IMR-90 (cell line): ENCODE measurements around the gene MARCHF2. TPM values are rescaled to one million over a fixed set of nuclear protein-coding genes. Genes with fewer than 3 reads are reported as not detected.
A peak's percentile ranks its signal among the peaks of the same experiment; 100 is the strongest.

Source experiments
- ATAC-seq: fragments of 200-7000 bp; cut with Tn5 transposase; 2 replicates; pipeline ENCODE4 v1.9.1; 2020; ENCODE audit warnings: low read depth, mild to moderate bottlenecking, moderate library complexity
- BruUV-seq: library from RNA; stranded (reverse); fragments of 400-500 nt; replicated peaks from 2 replicates; lab custom pipeline; 2021; lab: Mats Ljungman, UMichigan
- CTCF ChIA-PET: fragments of 300-600 bp; formaldehyde crosslinking; extraction: SDS; loops from one replicate; lab custom pipeline; 2021; ENCODE audit warnings: antibody characterized with exemption; lab: Yijun Ruan, JAX
- POLR2A ChIA-PET: fragments of 300-600 bp; sonication (Branson Sonifier 250); formaldehyde crosslinking; loops from one replicate; lab custom pipeline; 2022; ENCODE audit warnings: antibody characterized with exemption; ENCODE audit not compliant: unreplicated experiment; lab: Charles Lee
- DNase-seq: peaks from one replicate; pipeline ENCODE4 v3.0.0; 2013
- H2AFZ ChIP-seq: replicated peaks from 2 replicates; pipeline ENCODE3; 2013; ENCODE audit warnings: low read length, mild to moderate bottlenecking; ENCODE audit not compliant: poor library complexity
- H2AK5ac ChIP-seq: 2 replicates; pipeline ENCODE4 v1.6.1; 2013; ENCODE audit warnings: low read depth, low read length, inconsistent platforms
- H2AK9ac ChIP-seq: replicated peaks from 2 replicates; pipeline ENCODE3; 2013; ENCODE audit warnings: mild to moderate bottlenecking, low read depth, low read length, moderate library complexity; ENCODE audit not compliant: poor library complexity
- H2BK120ac ChIP-seq: 2 replicates; pipeline ENCODE4 v1.6.1; 2013; ENCODE audit warnings: low read depth, low read length, inconsistent platforms
- H2BK15ac ChIP-seq: 3 replicates; pipeline ENCODE4 v1.6.1; 2013; ENCODE audit warnings: low read depth, low read length, inconsistent platforms
- H2BK20ac ChIP-seq: 2 replicates; pipeline ENCODE4 v1.6.1; 2013; ENCODE audit warnings: low read depth, mild to moderate bottlenecking, inconsistent platforms, low read length, moderate library complexity
- H2BK5ac ChIP-seq: 2 replicates; pipeline ENCODE4 v1.6.1; 2013; ENCODE audit warnings: mild to moderate bottlenecking, low read depth, low read length, inconsistent platforms; ENCODE audit not compliant: poor library complexity, severe bottlenecking
- H3K14ac ChIP-seq: replicated peaks from 2 replicates; pipeline ENCODE4 v1.6.1; 2013; ENCODE audit warnings: low read depth, low read length, inconsistent platforms
- H3K18ac ChIP-seq: 2 replicates; pipeline ENCODE4 v1.6.1; 2013; ENCODE audit warnings: low read depth, low read length, control low read depth
- H3K23ac ChIP-seq: 2 replicates; pipeline ENCODE4 v1.6.1; 2013; ENCODE audit warnings: low read depth, low read length, inconsistent platforms
- H3K27ac ChIP-seq: 2 replicates; pipeline ENCODE4 v1.5.1; 2013; ENCODE audit warnings: mild to moderate bottlenecking, control low read depth, low read length; ENCODE audit not compliant: insufficient read depth
- H3K27me3 ChIP-seq: 2 replicates; pipeline ENCODE4 v1.6.1; 2013; ENCODE audit warnings: low read length; ENCODE audit not compliant: control insufficient read depth, insufficient read depth
- H3K36me3 ChIP-seq: 2 replicates; pipeline ENCODE4 v1.6.1; 2013; ENCODE audit warnings: low read length, mixed read lengths; ENCODE audit not compliant: control insufficient read depth, insufficient read depth
- H3K4ac ChIP-seq: 2 replicates; pipeline ENCODE4 v1.6.1; 2013; ENCODE audit warnings: low read depth, low read length, inconsistent platforms
- H3K4me1 ChIP-seq: 2 replicates; pipeline ENCODE4 v1.6.1; 2013; ENCODE audit warnings: low read length, mixed read lengths; ENCODE audit not compliant: control insufficient read depth, insufficient read depth
- H3K4me2 ChIP-seq: 2 replicates; pipeline ENCODE4 v1.6.1; 2013; ENCODE audit warnings: low read depth, mild to moderate bottlenecking, control low read depth, low read length, moderate library complexity
- H3K4me3 ChIP-seq: 2 replicates; pipeline ENCODE4 v1.5.1; 2013; ENCODE audit warnings: low read depth, mild to moderate bottlenecking, control low read depth, low read length, moderate library complexity; ENCODE audit not compliant: insufficient read depth
- H3K56ac ChIP-seq: 2 replicates; pipeline ENCODE4 v1.6.1; 2013; ENCODE audit warnings: low read length, inconsistent platforms; ENCODE audit not compliant: insufficient read depth; ENCODE audit errors: extremely low read depth
- H3K79me1 ChIP-seq, 2 experiments: 2 replicates each; pipeline ENCODE4 v1.6.1; 2013; ENCODE audit warnings: low read length in 2 of 2, inconsistent platforms in 1 of 2, low read depth in 1 of 2
- H3K9ac ChIP-seq: 2 replicates; pipeline ENCODE4 v1.6.1; 2013; ENCODE audit warnings: low read depth, low read length, control low read depth
- H3K9me1 ChIP-seq: 2 replicates; pipeline ENCODE4 v1.6.1; 2013; ENCODE audit warnings: low read length, inconsistent platforms; ENCODE audit not compliant: insufficient read depth
- H3K9me3 ChIP-seq: 2 replicates; pipeline ENCODE4 v1.6.1; 2013; ENCODE audit warnings: low read length; ENCODE audit not compliant: control insufficient read depth, insufficient read depth
- H4K20me1 ChIP-seq: 2 replicates; pipeline ENCODE4 v1.6.1; 2013; ENCODE audit warnings: low read length, inconsistent platforms; ENCODE audit not compliant: insufficient read depth
- H4K5ac ChIP-seq: 2 replicates; pipeline ENCODE4 v1.6.1; 2013; ENCODE audit warnings: mild to moderate bottlenecking, low read depth, low read length, control low read depth
- H4K8ac ChIP-seq, 2 experiments: 2 replicates each; pipeline ENCODE4 v1.6.1; 2013; ENCODE audit warnings: low read depth in 2 of 2, low read length in 2 of 2, control low read depth in 1 of 2, inconsistent platforms in 1 of 2
- H4K91ac ChIP-seq: 2 replicates; pipeline ENCODE4 v1.6.1; 2013; ENCODE audit warnings: low read depth, low read length, inconsistent platforms; ENCODE audit not compliant: insufficient read depth
- BHLHE40 ChIP-seq: fragments of 150-350 bp; IDR thresholded peaks from 2 replicates; pipeline ENCODE4 v1.6.1; 2016; ENCODE audit warnings: mild to moderate bottlenecking, low read depth, low read length
- CEBPB ChIP-seq: IDR thresholded peaks from 2 replicates; pipeline ENCODE4 v1.6.1; 2012; ENCODE audit warnings: low read depth, low read length, improper control_type of control experiment
- CHD1 ChIP-seq: IDR thresholded peaks from 2 replicates; pipeline ENCODE4 v1.6.1; 2012; ENCODE audit warnings: low read depth, low read length, improper control_type of control experiment
- FOS ChIP-seq: fragments of 150-350 bp; IDR thresholded peaks from 2 replicates; pipeline ENCODE4 v1.6.1; 2016; ENCODE audit warnings: low read depth, low read length
- MAZ ChIP-seq: IDR thresholded peaks from 2 replicates; pipeline ENCODE4 v1.6.1; 2012; ENCODE audit warnings: low read depth, mild to moderate bottlenecking, low read length, improper control_type of control experiment, moderate library complexity, borderline replicate concordance
- MXI1 ChIP-seq: IDR thresholded peaks from 2 replicates; pipeline ENCODE4 v1.6.1; 2012; ENCODE audit warnings: low read depth, mild to moderate bottlenecking, low read length, moderate library complexity, borderline replicate concordance
- NFE2L2 ChIP-seq: fragments of 150-350 bp; IDR thresholded peaks from 2 replicates; pipeline ENCODE4 v1.6.1; 2016; ENCODE audit warnings: low read depth, mild to moderate bottlenecking, low read length
- POLR2A ChIP-seq: IDR thresholded peaks from 2 replicates; pipeline ENCODE4 v1.6.1; 2012; ENCODE audit warnings: mild to moderate bottlenecking, low read depth, low read length
- RAD21 ChIP-seq: IDR thresholded peaks from 2 replicates; pipeline ENCODE4 v1.6.1; 2012; ENCODE audit warnings: low read length, improper control_type of control experiment
- RCOR1 ChIP-seq: IDR thresholded peaks from 2 replicates; pipeline ENCODE4 v1.6.1; 2012; ENCODE audit warnings: mild to moderate bottlenecking, low read length, improper control_type of control experiment; ENCODE audit not compliant: insufficient replicate concordance
- RFX5 ChIP-seq: IDR thresholded peaks from 2 replicates; pipeline ENCODE4 v1.8.0; 2012; ENCODE audit warnings: low read depth, mild to moderate bottlenecking, low read length, moderate library complexity
- USF2 ChIP-seq: fragments of 150-350 bp; IDR thresholded peaks from 2 replicates; pipeline ENCODE4 v1.6.1; 2017; ENCODE audit warnings: mild to moderate bottlenecking, antibody characterized with exemption, low read length, low read depth
- WGBS, 2 experiments: methylation state at CpG; one replicate each; pipeline versions ENCODE4 v1.1.5 to v1.1.7; 2013; ENCODE audit warnings: missing lambda C conversion rate in 2 of 2; ENCODE audit not compliant: insufficient read length in 1 of 2; ENCODE audit errors: extremely low coverage in 2 of 2; 5-methylcytosine and 5-hydroxymethylcytosine counted together
- dilution Hi-C: fragments of 300-500 bp; cut with HindIII; formaldehyde crosslinking; loops from one replicate; pipeline ENCODE4 v1.14.3; 2018; ENCODE audit warnings: low sequenced_read_pairs; ENCODE audit not compliant: unreplicated experiment
- in situ Hi-C: fragments of 300-500 bp; cut with MboI; formaldehyde crosslinking; loops from 3 replicates; pipeline ENCODE4 v1.14.3; 2019; ENCODE audit warnings: low sequenced_read_pairs, inconsistent platforms, mixed read lengths
- intact Hi-C: fragments of 100-400 bp; cut with micrococcal nuclease; formaldehyde crosslinking; loops from 2 replicates; pipeline ENCODE4 v1.10.0; 2022
- polyA plus RNA-seq, 3 experiments: library from polyadenylated mRNA; depleted of rRNA; stranded (reverse); fragments of >200 nt; gene quantifications; 2 replicates each; pipeline ENCODE4 v1.2.3, GENCODE V29; 2012; ENCODE audit warnings: low replicate concordance in 1 of 3
- total RNA-seq: library from RNA; depleted of rRNA; stranded (reverse); fragments of >200 nt; gene quantifications from 2 replicates; pipeline ENCODE4 v1.2.3, GENCODE V29; 2012

Gene MARCHF2
- total and polyA plus RNA-seq, 2 of the 4 experiments (the other 2 are of a cell fraction) = 33.8 to 58.8 TPM

GRCh38 chr19:8367327-8368001, 45.6 kb upstream of the MARCHF2 start:
- peak overlapping the region; percentile 31 for H2AK9ac ChIP-seq
- H2BK120ac ChIP-seq = peak overlapping the region; percentile 86
- peak overlapping the region; percentile 57; the same call in 1 of the 2 replicates for H3K27ac ChIP-seq
- dilution Hi-C loops = no loop called here
- peak overlapping the region; percentile 44 to 57; a peak in 3 of 4 replicates for H4K8ac ChIP-seq
- H3K9ac ChIP-seq = no peak overlapping the region
- DNase-seq (peak; percentile 98), ATAC-seq (peak; percentile 82)
- ChIA-PET POLR2A (interaction anchor here (0.6 kb wide), 1 partner anchor 15 kb away, joined by 3 read pairs; no protein-coding TSS in a partner anchor), CTCF (interaction anchor here (1.0 kb wide), 1 partner anchor 46 kb away, joined by 4 read pairs; the partner anchor contains the start of gene MARCHF2)
- peak overlapping the region; percentile 54 for H2BK20ac ChIP-seq
- BruUV-seq = no TSS peak
- H3K4me2 ChIP-seq = peak overlapping the region; percentile 77
- peaks cover 26% of the 10 kb centered on the region for H3K4me1 ChIP-seq
- no peak overlapping the region for H4K5ac ChIP-seq
- peak overlapping the region; percentile 58 for H2AFZ ChIP-seq
- H3K79me1 ChIP-seq = peaks cover 8 to 46% of the 10 kb centered on the region in 2 experiments; a peak in 3 of 4 replicates
- peak overlapping the region; percentile 33; the same call in 1 of the 2 replicates for H3K23ac ChIP-seq
- peak overlapping the region; percentile 93 for H2AK5ac ChIP-seq
- in situ Hi-C loops = no loop called here
- H3K56ac ChIP-seq = 0 out of 2 replicates have a peak overlapping the region, but pooled peaks have one; percentile 6
- H3K27me3 ChIP-seq = no peaks in the 10 kb centered on the region
- peak overlapping the region; percentile 33; the same call in 2 of the 3 replicates for H2BK15ac ChIP-seq
- TF ChIP-seq FOS = no peak
- TF ChIP-seq POLR2A = no peak
- TF ChIP-seq USF2 = no peak
- no peak for TF ChIP-seq RFX5
- TF ChIP-seq CHD1 = no peak
- peak; percentile 66; the same call in 1 of the 2 replicates for TF ChIP-seq NFE2L2
- peak; percentile 33 for TF ChIP-seq RAD21
- peak; percentile 71 for TF ChIP-seq CEBPB
- TF ChIP-seq MAZ = peak; percentile 95; the same call in 1 of the 2 replicates
- TF ChIP-seq BHLHE40 = 0 out of 2 replicates have a peak, but pooled peaks have one; percentile 36
- TF ChIP-seq MXI1 = peak; percentile 55; the same call in 1 of the 2 replicates
- peak; percentile 44 for TF ChIP-seq RCOR1
- H4K20me1 ChIP-seq = peaks cover 16% of the 10 kb centered on the region
- H3K4ac ChIP-seq = peak overlapping the region; percentile 78
- peak overlapping the region; percentile 74; the same call in 1 of the 2 replicates for H4K91ac ChIP-seq
- H3K14ac ChIP-seq = peak overlapping the region; percentile 34
- 19% methylated on average over 6 of the region's 23 CpGs; no CpG with 5 or more reads in 1 of the 2 experiments for WGBS, 2 experiments
- H3K36me3 ChIP-seq = peaks cover 14% of the 10 kb centered on the region
- H3K18ac ChIP-seq = peak overlapping the region; percentile 62
- intact Hi-C loops = loop anchor here (1.0 kb wide), 1 partner anchor 23 kb away; the partner anchor contains the start of gene RAB11B
- H2BK5ac ChIP-seq = peak overlapping the region; percentile 65
- H3K4me3 ChIP-seq = no peak overlapping the region
- H3K9me3 ChIP-seq = no peaks in the 10 kb centered on the region
- peaks cover 19% of the 10 kb centered on the region for H3K9me1 ChIP-seq
